Neural progenitor cell (in vitro differentiated cells): ENCODE results near the gene PCNX2.

Source experiments
- EZH2 ChIP-seq: fragments of 200-600 bp; sonication (generic); IDR thresholded peaks from 2 replicates; pipeline ENCODE4 v1.6.1; 2017; ENCODE audit warnings: antibody characterized with exemption, mild to moderate bottlenecking, moderate library complexity
- TF ChIP-seq, protein P1 (sequence below): fragments of 200-600 bp; sonication (generic); IDR thresholded peaks from 2 replicates; pipeline ENCODE4 v1.5.1; 2017; ENCODE audit warnings: antibody characterized with exemption, mild to moderate bottlenecking

- TF ChIP-seq, protein P1, sequence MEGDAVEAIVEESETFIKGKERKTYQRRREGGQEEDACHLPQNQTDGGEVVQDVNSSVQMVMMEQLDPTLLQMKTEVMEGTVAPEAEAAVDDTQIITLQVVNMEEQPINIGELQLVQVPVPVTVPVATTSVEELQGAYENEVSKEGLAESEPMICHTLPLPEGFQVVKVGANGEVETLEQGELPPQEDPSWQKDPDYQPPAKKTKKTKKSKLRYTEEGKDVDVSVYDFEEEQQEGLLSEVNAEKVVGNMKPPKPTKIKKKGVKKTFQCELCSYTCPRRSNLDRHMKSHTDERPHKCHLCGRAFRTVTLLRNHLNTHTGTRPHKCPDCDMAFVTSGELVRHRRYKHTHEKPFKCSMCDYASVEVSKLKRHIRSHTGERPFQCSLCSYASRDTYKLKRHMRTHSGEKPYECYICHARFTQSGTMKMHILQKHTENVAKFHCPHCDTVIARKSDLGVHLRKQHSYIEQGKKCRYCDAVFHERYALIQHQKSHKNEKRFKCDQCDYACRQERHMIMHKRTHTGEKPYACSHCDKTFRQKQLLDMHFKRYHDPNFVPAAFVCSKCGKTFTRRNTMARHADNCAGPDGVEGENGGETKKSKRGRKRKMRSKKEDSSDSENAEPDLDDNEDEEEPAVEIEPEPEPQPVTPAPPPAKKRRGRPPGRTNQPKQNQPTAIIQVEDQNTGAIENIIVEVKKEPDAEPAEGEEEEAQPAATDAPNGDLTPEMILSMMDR = no peak
- no peak for TF ChIP-seq EZH2
These were observed 345.8 kb downstream of the PCNX2 start for GRCh38 chr1:232949636-232950196.
